B cell (primary cell): ENCODE results near the gene MGAT1. TPM values are rescaled to one million over a fixed set of nuclear protein-coding genes. Genes with fewer than 3 reads are reported as not detected.

Source experiments
- ATAC-seq: fragments of 200-7000 bp; cut with Tn5 transposase; one replicate; pipeline ENCODE4 v1.10.0; 2021; ENCODE audit warnings: low read depth, mild to moderate bottlenecking, moderate number of reproducible peaks, moderate library complexity
- CTCF ChIA-PET: fragments of 350-600 bp; sonication (Branson Sonifier 250); formaldehyde crosslinking; loops from one replicate; lab custom pipeline; 2021; ENCODE audit warnings: antibody characterized with exemption, inconsistent platforms; lab: Charles Lee
- POLR2A ChIA-PET: fragments of 350-600 bp; sonication (Branson Sonifier 250); formaldehyde crosslinking; loops from one replicate; lab custom pipeline; 2021; ENCODE audit warnings: antibody characterized with exemption; lab: Charles Lee
- DNase-seq: peaks from one replicate; pipeline ENCODE4 v3.0.0; 2013
- H2AFZ ChIP-seq: 2 replicates; pipeline ENCODE4 v1.6.1; 2012; ENCODE audit warnings: mild to moderate bottlenecking, low read depth, low read length; ENCODE audit not compliant: insufficient read depth, poor library complexity, severe bottlenecking
- H3K27ac ChIP-seq, 2 donors: 1 replicate in 1 of 2; 2 replicates in 1 of 2; pipeline ENCODE4 v1.5.1; 2012 to 2013; ENCODE audit warnings: low read length in 2 of 2, mild to moderate bottlenecking in 2 of 2, moderate library complexity in 1 of 2
- H3K27me3 ChIP-seq, 4 experiments: fragments of 200-600 bp in 1 of 4; sonication (generic) in 1 of 4; replicated peaks in 1 of 4; 1 replicate in 2 of 4; 2 replicates in 2 of 4; pipeline versions ENCODE4 v1.6.1 to v1.7.0; 2013 to 2016; ENCODE audit warnings: low read length in 3 of 4, mild to moderate bottlenecking in 2 of 4, mixed read lengths in 1 of 4, moderate library complexity in 1 of 4; ENCODE audit not compliant: insufficient read depth in 4 of 4, control insufficient read depth in 3 of 4; ENCODE audit errors: control extremely low read depth in 1 of 4
- H3K36me3 ChIP-seq, 2 experiments: replicated peaks in 1 of 2; 1 replicate in 1 of 2; 2 replicates in 1 of 2; pipeline versions ENCODE4 v1.6.1 to v1.7.1; 2013; ENCODE audit warnings: low read length in 1 of 2; ENCODE audit not compliant: insufficient read depth in 2 of 2, control insufficient read depth in 1 of 2; ENCODE audit errors: control extremely low read depth in 1 of 2, extremely low read depth in 1 of 2
- H3K4me1 ChIP-seq, 2 donors: fragments of 200-600 bp in 1 of 2; sonication (generic) in 1 of 2; 1 replicate in 1 of 2; 2 replicates in 1 of 2; pipeline versions ENCODE4 v1.5.1 to v1.6.1; 2013 to 2017; ENCODE audit warnings: low read length in 2 of 2; ENCODE audit not compliant: control insufficient read depth in 2 of 2, insufficient read depth in 2 of 2
- H3K4me2 ChIP-seq: replicated peaks from 2 replicates; pipeline ENCODE3; 2012; ENCODE audit warnings: mild to moderate bottlenecking, low read depth, low read length; ENCODE audit not compliant: poor library complexity, severe bottlenecking
- H3K4me3 ChIP-seq, 5 experiments: fragments of 200-600 bp in 1 of 5; sonication (generic) in 1 of 5; 1 replicate in 3 of 5; 2 replicates in 2 of 5; pipeline versions ENCODE4 v1.5.1 to v1.7.0; 2011 to 2016; ENCODE audit warnings: low read length in 4 of 5, mild to moderate bottlenecking in 4 of 5, low read depth in 2 of 5, control low read depth in 1 of 5, moderate library complexity in 1 of 5; ENCODE audit not compliant: insufficient read depth in 1 of 5; ENCODE audit errors: control extremely low read depth in 1 of 5, extremely low read depth in 1 of 5
- H3K79me2 ChIP-seq: fragments of 200-600 bp; sonication (generic); one replicate; pipeline ENCODE4 v1.6.0; 2016; ENCODE audit warnings: low read length; ENCODE audit not compliant: control insufficient read depth, insufficient read depth
- H3K9ac ChIP-seq: fragments of 200-600 bp; sonication (generic); 2 replicates; pipeline ENCODE4 v1.6.1; 2017; ENCODE audit warnings: mild to moderate bottlenecking, low read length, moderate library complexity
- H3K9me3 ChIP-seq, 3 donors: one replicate each; pipeline versions ENCODE4 v1.6.1 to v1.7.1; 2013; ENCODE audit warnings: low read length in 2 of 3; ENCODE audit not compliant: control insufficient read depth in 2 of 3, insufficient read depth in 1 of 3; ENCODE audit errors: control extremely low read depth in 1 of 3
- H4K20me1 ChIP-seq: 2 replicates; pipeline ENCODE4 v1.6.0; 2012; ENCODE audit warnings: mild to moderate bottlenecking, low read length; ENCODE audit not compliant: insufficient read depth, control insufficient read depth, poor library complexity, severe bottlenecking
- H3K27ac Mint-ChIP-seq: one replicate; pipeline ENCODE4 v1.8.0; 2021; ENCODE audit warnings: mixed read lengths
- H3K27me3 Mint-ChIP-seq: one replicate; pipeline ENCODE4 v1.8.0; 2021; ENCODE audit warnings: mixed read lengths
- H3K4me1 Mint-ChIP-seq: one replicate; pipeline ENCODE4 v1.8.0; 2021; ENCODE audit warnings: mixed read lengths
- H3K4me3 Mint-ChIP-seq: one replicate; pipeline ENCODE4 v1.8.0; 2021; ENCODE audit warnings: mixed read lengths
- H3K9me3 Mint-ChIP-seq: one replicate; pipeline ENCODE4 v1.8.0; 2022; ENCODE audit warnings: mixed read lengths; ENCODE audit not compliant: insufficient read depth
- CTCF ChIP-seq: fragments of 200-600 bp; IDR thresholded peaks from one replicate; pipeline ENCODE4 v1.8.0; 2022; ENCODE audit warnings: antibody characterized with exemption, mild to moderate bottlenecking
- EZH2 ChIP-seq: IDR thresholded peaks from 2 replicates; pipeline ENCODE4 v1.6.1; 2012; ENCODE audit warnings: borderline replicate concordance, low read depth, mild to moderate bottlenecking, moderate library complexity, low read length; ENCODE audit not compliant: insufficient read depth, poor library complexity, severe bottlenecking
- WGBS: methylation state at CpG from one replicate; pipeline ENCODE4 v1.1.5; 2013; ENCODE audit warnings: missing lambda C conversion rate; ENCODE audit not compliant: insufficient coverage; 5-methylcytosine and 5-hydroxymethylcytosine counted together
- intact Hi-C: fragments of 100-400 bp; cut with micrococcal nuclease; formaldehyde crosslinking; loops from one replicate; pipeline ENCODE4 v1.10.0; 2022
- polyA plus RNA-seq: library from polyadenylated mRNA; depleted of rRNA; stranded (reverse); fragments of >200 nt; gene quantifications from 2 replicates; pipeline ENCODE4 v1.2.3, GENCODE V29; 2012
- total RNA-seq, 2 donors: library from RNA; stranded (reverse); fragments of 120-200 nt in 1 of 2; gene quantifications; 1 replicate in 1 of 2; 2 replicates in 1 of 2; pipeline versions ENCODE4 v1.2.3 to v1.2.4, GENCODE V29; 2013 to 2022

MGAT1 gene
- total and polyA plus RNA-seq, 2 donors (not counting 1 experiment from before 2014, with no cell fraction given): 81.2 to 140 TPM

GRCh38 chr5:180844432-180844831 lies 41.8 kb upstream of the MGAT1 start:
- no peaks in the 10 kb centered on the region for H3K9me3 Mint-ChIP-seq
- Histone ChIP-seq H4K20me1 (no peaks in the 10 kb centered on the region), H3K79me2 (peaks cover under 1% of the 10 kb centered on the region), H3K9ac (no peak overlapping the region), H3K9me3 (peaks cover 0 to 3% (median 1%) of the 10 kb centered on the region in 3 donors), H3K4me2 (no peak overlapping the region), H3K4me1 (no peaks in the 10 kb centered on the region), H3K4me3 (no peak overlapping the region), H3K27me3 (no peaks in the 10 kb centered on the region), H3K36me3 (peaks cover 1 to 8% of the 10 kb centered on the region in 2 experiments), H3K27ac (no peak overlapping the region), H2AFZ (no peak overlapping the region)
- H3K4me3 Mint-ChIP-seq: no peak overlapping the region
- no peak overlapping the region for H3K27ac Mint-ChIP-seq
- no peaks in the 10 kb centered on the region for H3K27me3 Mint-ChIP-seq
- DNase-seq (no peak), ATAC-seq (no peak)
- TF ChIP-seq EZH2: no peak
- no peak for TF ChIP-seq CTCF
- ChIA-PET CTCF (no interaction called here), POLR2A (no interaction called here)
- 100% methylated on average over 1 of the region's 3 CpGs for WGBS
- intact Hi-C loops: no loop called here
- no peaks in the 10 kb centered on the region for H3K4me1 Mint-ChIP-seq

GRCh38 chr5:180839935-180840334 lies 37.3 kb upstream of the MGAT1 start:
- Mint-ChIP-seq H3K4me3 (no peak overlapping the region), H3K4me1 (peaks cover under 1% of the 10 kb centered on the region), H3K9me3 (no peaks in the 10 kb centered on the region), H3K27me3 (no peaks in the 10 kb centered on the region), H3K27ac (no peak overlapping the region)
- intact Hi-C loops: no loop called here
- Histone ChIP-seq H3K4me1 (peaks cover 0 to 2% of the 10 kb centered on the region in 2 donors), H4K20me1 (no peaks in the 10 kb centered on the region), H3K9ac (no peak overlapping the region), H3K79me2 (peaks cover 34% of the 10 kb centered on the region), H3K4me3 (no peak overlapping the region), H2AFZ (no peak overlapping the region), H3K27me3 (no peaks in the 10 kb centered on the region), H3K4me2 (no peak overlapping the region), H3K27ac (no peak overlapping the region), H3K36me3 (peaks cover 1 to 32% of the 10 kb centered on the region in 2 experiments), H3K9me3 (peaks cover 0 to 3% (median 1%) of the 10 kb centered on the region in 3 donors)
- 93% methylated on average over 3 of the region's 3 CpGs for WGBS
- ATAC-seq (no peak), DNase-seq (no peak)
- TF ChIP-seq CTCF: no peak
- TF ChIP-seq EZH2: no peak
- ChIA-PET CTCF (no interaction called here), POLR2A (no interaction called here)
